Smooth muscle cell (in vitro differentiated cells): ENCODE measurements around the gene HMCN2. TPM values are rescaled to one million over a fixed set of nuclear protein-coding genes. Genes with fewer than 3 reads are reported as not detected.

Experiments used
- DNase-seq: peaks from one replicate; lab custom pipeline; 2025; ENCODE audit not compliant: unreplicated experiment; lab: John Stamatoyannopoulos, UW
- H2AFZ ChIP-seq: fragments of 200-600 bp; sonication (generic); 2 replicates; pipeline ENCODE4 v1.6.0; 2016; ENCODE audit warnings: antibody characterized with exemption, low read depth, mild to moderate bottlenecking
- H3F3A ChIP-seq: fragments of 200-600 bp; sonication (generic); 2 replicates; pipeline ENCODE4 v1.6.0; 2017; ENCODE audit warnings: antibody characterized with exemption, low read depth
- H3K27ac ChIP-seq: fragments of 200-600 bp; sonication (generic); 2 replicates; pipeline ENCODE4 v1.5.1; 2016; ENCODE audit warnings: low read depth, mild to moderate bottlenecking
- H3K27me3 ChIP-seq: fragments of 200-600 bp; sonication (generic); 2 replicates; pipeline ENCODE4 v1.6.1; 2016; ENCODE audit warnings: low read depth, mild to moderate bottlenecking
- H3K36me3 ChIP-seq: fragments of 200-600 bp; sonication (generic); 2 replicates; pipeline ENCODE4 v1.5.1; 2016; ENCODE audit warnings: low read depth
- H3K4me1 ChIP-seq: fragments of 200-600 bp; sonication (generic); 2 replicates; pipeline ENCODE4 v1.5.1; 2016; ENCODE audit warnings: low read depth
- H3K4me2 ChIP-seq: fragments of 200-600 bp; sonication (generic); 2 replicates; pipeline ENCODE4 v1.6.0; 2016; ENCODE audit warnings: mild to moderate bottlenecking
- H3K4me3 ChIP-seq: fragments of 200-600 bp; sonication (generic); 2 replicates; pipeline ENCODE4 v1.5.1; 2016; ENCODE audit warnings: mild to moderate bottlenecking
- H3K79me2 ChIP-seq: fragments of 200-600 bp; sonication (generic); 2 replicates; pipeline ENCODE4 v1.6.0; 2016; ENCODE audit warnings: low read depth, mild to moderate bottlenecking
- H3K9ac ChIP-seq: fragments of 200-600 bp; sonication (generic); 2 replicates; pipeline ENCODE4 v1.6.0; 2016; ENCODE audit warnings: low read depth
- H3K9me3 ChIP-seq: fragments of 200-600 bp; sonication (generic); replicated peaks from 2 replicates; pipeline ENCODE4 v1.5.1; 2016; ENCODE audit warnings: low read depth
- H4K20me1 ChIP-seq: fragments of 200-600 bp; sonication (generic); 2 replicates; pipeline ENCODE4 v1.6.0; 2016; ENCODE audit warnings: low read depth
- CTCF ChIP-seq: fragments of 200-600 bp; sonication (generic); IDR thresholded peaks from 2 replicates; pipeline ENCODE4 v1.5.1; 2017; ENCODE audit warnings: borderline replicate concordance, mild to moderate bottlenecking, antibody characterized with exemption; ENCODE audit not compliant: insufficient read depth, poor library complexity, severe bottlenecking
- WGBS: methylation state at CpG from one replicate; pipeline ENCODE4 v1.1.7; 2016; ENCODE audit warnings: low lambda C conversion rate; 5-methylcytosine and 5-hydroxymethylcytosine counted together
- polyA plus RNA-seq: library from polyadenylated mRNA; unstranded; fragments of >200 nt; fragmentation: Nextera tagmentation; extraction: Ambion mirVana; gene quantifications from 2 replicates; pipeline ENCODE4 v1.2.1, GENCODE V29; 2016
- small RNA-seq: library from RNA; depleted of rRNA; stranded (forward); fragments of <200 nt; gene quantifications from one replicate; pipeline ENCODE3, GENCODE V24; 2014
- total RNA-seq: library from RNA; depleted of rRNA; stranded (reverse); fragments of >200 nt; gene quantifications from 2 replicates; pipeline ENCODE4 v1.2.3, GENCODE V29; 2014

Gene HMCN2
- total and polyA plus RNA-seq, 2 experiments from 2014 or later = under 0.01 TPM; not detected in 1

DNA sequence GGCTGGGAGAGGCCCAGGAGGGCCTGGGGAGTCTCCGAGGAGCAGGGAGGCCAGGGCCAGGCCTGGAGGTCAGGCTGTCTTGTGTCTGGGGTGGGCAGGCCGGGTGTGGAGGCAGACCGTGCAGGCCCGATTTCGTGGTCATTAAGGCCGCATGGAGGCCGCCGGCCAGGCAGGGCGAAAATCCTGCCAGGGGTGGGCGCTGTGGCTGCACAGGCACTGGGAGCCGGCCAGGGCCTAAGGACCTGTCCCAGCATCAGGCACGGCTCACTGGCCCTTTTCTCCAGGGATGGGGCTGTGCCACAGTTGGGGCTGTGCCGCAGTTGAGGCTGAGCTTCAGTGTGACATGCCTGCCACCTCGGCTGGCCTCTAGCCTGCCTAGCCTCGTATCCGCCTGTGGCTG, 215.1 kb downstream of the HMCN2 start:
- no peaks in the 10 kb centered on the region for H4K20me1 ChIP-seq
- no peak for DNase-seq
- no peak overlapping the region for H3K27ac ChIP-seq
- no peak for TF ChIP-seq CTCF
- no peaks in the 10 kb centered on the region for H3K27me3 ChIP-seq
- 77% methylated on average over 16 of the region's 16 CpGs for WGBS
- no peak overlapping the region for H3K4me3 ChIP-seq
- no peaks in the 10 kb centered on the region for H3K9me3 ChIP-seq
- H3K4me2 ChIP-seq = no peak overlapping the region
- no peaks in the 10 kb centered on the region for H3F3A ChIP-seq
- no peak overlapping the region for H2AFZ ChIP-seq
- no peaks in the 10 kb centered on the region for H3K79me2 ChIP-seq
- peaks cover 16% of the 10 kb centered on the region for H3K4me1 ChIP-seq
- H3K36me3 ChIP-seq = no peaks in the 10 kb centered on the region
- no peak overlapping the region for H3K9ac ChIP-seq

- Histone ChIP-seq H3K4me3 (no peak overlapping the region), H3K27ac (no peak overlapping the region), H3K9me3 (no peaks in the 10 kb centered on the region), H4K20me1 (no peaks in the 10 kb centered on the region), H2AFZ (no peak overlapping the region), H3K79me2 (no peaks in the 10 kb centered on the region), H3K27me3 (no peaks in the 10 kb centered on the region), H3K36me3 (no peaks in the 10 kb centered on the region), H3K9ac (no peak overlapping the region), H3K4me2 (no peak overlapping the region), H3F3A (no peaks in the 10 kb centered on the region), H3K4me1 (peaks cover 16% of the 10 kb centered on the region)
- no peak for DNase-seq
- 82% methylated on average over 5 of the region's 5 CpGs for WGBS
- no peak for TF ChIP-seq CTCF
Measured at GRCh38 chr9:130482463-130482862, 216.9 kb downstream of the HMCN2 start.

- Histone ChIP-seq H3F3A (no peaks in the 10 kb centered on the region), H3K27ac (no peak overlapping the region), H3K9ac (no peak overlapping the region), H3K79me2 (no peaks in the 10 kb centered on the region), H3K4me3 (no peak overlapping the region), H4K20me1 (no peaks in the 10 kb centered on the region), H3K27me3 (no peaks in the 10 kb centered on the region), H3K9me3 (no peaks in the 10 kb centered on the region), H2AFZ (no peak overlapping the region), H3K36me3 (no peaks in the 10 kb centered on the region), H3K4me2 (no peak overlapping the region), H3K4me1 (peaks cover 12% of the 10 kb centered on the region)
- 65% methylated on average over 12 of the region's 16 CpGs for WGBS
- no peak for TF ChIP-seq CTCF
- no peak for DNase-seq
Measured at GRCh38 chr9:130483371-130483971, 217.9 kb downstream of the HMCN2 start.

Small RNA genes within 50 kb of the gene (small RNA-seq; reads per million reads assigned to genes)
- not detected for gene RN7SL665P

Other genes with a start within 250 kb of the HMCN2 start
- 17.2 and 23.8 TPM in 2 replicates for gene FNBP1, start 222.6 kb upstream of the HMCN2 start, total RNA-seq
- gene FNBP1, start 222.6 kb upstream of the HMCN2 start, polyA plus RNA-seq = 17.1 and 25.4 TPM in 2 replicates
- gene GPR107, start 211.9 kb upstream of the HMCN2 start, total RNA-seq = 42.7 and 42.9 TPM in 2 replicates
- gene GPR107, start 211.9 kb upstream of the HMCN2 start, polyA plus RNA-seq = 16.2 and 19.1 TPM in 2 replicates
- gene NCS1, start 93.4 kb upstream of the HMCN2 start, total RNA-seq = 28.0 and 39.8 TPM in 2 replicates
- 49.7 and 59.3 TPM in 2 replicates for gene NCS1, start 93.4 kb upstream of the HMCN2 start, polyA plus RNA-seq
- gene ASS1, start 179.2 kb downstream of the HMCN2 start, total RNA-seq = 78.2 and 95.7 TPM in 2 replicates
- 80.5 and 81.5 TPM in 2 replicates for gene ASS1, start 179.2 kb downstream of the HMCN2 start, polyA plus RNA-seq